HG03280 (cell line): ENCODE results near the gene ZXDC.
A peak's percentile ranks its signal among the peaks of the same experiment; 100 is the strongest.

ENCODE experiments used
- ATAC-seq: cut with Tn5 transposase; IDR thresholded peaks from one replicate; pipeline ENCODE4 v1.9.1; 2021; ENCODE audit warnings: mild to moderate bottlenecking, moderate library complexity; ENCODE audit not compliant: unreplicated experiment

The ZXDC gene

GRCh38 chr3:126474498-126475412, 936 bp downstream of the ZXDC start:
- peak; percentile 25 for ATAC-seq

GRCh38 chr3:126473292-126474168, 2.2 kb downstream of the ZXDC start:
- ATAC-seq: no peak

- no peak for ATAC-seq
Measured at GRCh38 chr3:126472277-126473006, 3.2 kb downstream of the ZXDC start.

GRCh38 chr3:126469479-126469878, 6.2 kb downstream of the ZXDC start:
- ATAC-seq: no peak

- no peak for ATAC-seq
Measured at GRCh38 chr3:126468028-126468891, 7.4 kb downstream of the ZXDC start.

- no peak for ATAC-seq
Measured at GRCh38 chr3:126467611-126467955, 8.1 kb downstream of the ZXDC start.

GRCh38 chr3:126466886-126467610, 8.6 kb downstream of the ZXDC start:
- ATAC-seq: no peak

- no peak for ATAC-seq
Measured at GRCh38 chr3:126465928-126466544, 9.7 kb downstream of the ZXDC start.

GRCh38 chr3:126464997-126465396, 10.7 kb downstream of the ZXDC start:
- ATAC-seq: no peak

GRCh38 chr3:126464494-126464893, 11.2 kb downstream of the ZXDC start:
- no peak for ATAC-seq

GRCh38 chr3:126464093-126464492, 11.6 kb downstream of the ZXDC start:
- no peak for ATAC-seq

- ATAC-seq: no peak
Measured at GRCh38 chr3:126463521-126463920, 12.2 kb downstream of the ZXDC start.

GRCh38 chr3:126461450-126462070, 14.1 kb downstream of the ZXDC start:
- no peak for ATAC-seq

- no peak for ATAC-seq
Measured at GRCh38 chr3:126460381-126460780, 15.3 kb downstream of the ZXDC start.

GRCh38 chr3:126459763-126460127, 15.9 kb downstream of the ZXDC start:
- no peak for ATAC-seq

- no peak for ATAC-seq
Measured at GRCh38 chr3:126459111-126459762, 16.5 kb downstream of the ZXDC start.

- no peak for ATAC-seq
Measured at GRCh38 chr3:126456766-126457388, 18.8 kb downstream of the ZXDC start.

GRCh38 chr3:126456211-126456610, 19.5 kb downstream of the ZXDC start:
- ATAC-seq: no peak
